ENCODE measurements around the gene ZNF425.

DNA sequence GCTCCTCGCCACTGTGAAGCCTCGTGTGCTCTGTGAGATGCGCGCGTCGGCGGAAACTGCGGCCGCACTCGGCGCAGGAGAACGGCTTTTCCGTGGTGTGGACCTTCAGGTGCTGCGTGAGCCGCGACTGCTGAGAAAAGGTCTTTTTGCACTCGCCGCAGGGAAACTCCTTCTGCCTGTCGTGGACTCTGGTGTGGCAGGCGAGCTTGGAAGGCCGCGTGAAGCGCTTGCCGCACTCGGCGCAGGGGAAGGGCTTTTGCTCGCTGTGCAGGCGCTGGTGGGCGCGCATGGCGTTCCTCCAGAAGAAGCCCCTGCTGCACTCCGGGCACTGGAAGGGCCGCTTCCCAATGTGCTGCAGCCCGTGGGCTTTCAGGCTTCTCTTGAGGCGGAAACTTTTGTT lies 21.9 kb downstream of the ZNF425 start:
- TF ChIP-seq YY1 (IDR thresholded peaks at IDR 0.05; ENCODE audit: low read depth) (no peak), EP300 (IDR thresholded peaks at IDR 0.05; ENCODE audit: borderline replicate concordance) (no peak), RAD21 (IDR thresholded peaks at IDR 0.05; ENCODE audit: low read depth) (no peak), ZBTB7A (IDR thresholded peaks at IDR 0.05; ENCODE audit: low read depth) (no peak), MAX (IDR thresholded peaks at IDR 0.05) (no peak), USF1 (IDR thresholded peaks at IDR 0.05) (no peak), TEAD4 (IDR thresholded peaks at IDR 0.05) (no peak), TAF1 (IDR thresholded peaks at IDR 0.05; ENCODE audit: low read depth) (no peak), TCF12 (IDR thresholded peaks at IDR 0.05; ENCODE audit: low read depth) (no peak), CREB1 (IDR thresholded peaks at IDR 0.05; ENCODE audit: low read depth) (no peak), EGR1 (IDR thresholded peaks at IDR 0.05) (no peak)
- TF ChIP-seq, protein P1, sequence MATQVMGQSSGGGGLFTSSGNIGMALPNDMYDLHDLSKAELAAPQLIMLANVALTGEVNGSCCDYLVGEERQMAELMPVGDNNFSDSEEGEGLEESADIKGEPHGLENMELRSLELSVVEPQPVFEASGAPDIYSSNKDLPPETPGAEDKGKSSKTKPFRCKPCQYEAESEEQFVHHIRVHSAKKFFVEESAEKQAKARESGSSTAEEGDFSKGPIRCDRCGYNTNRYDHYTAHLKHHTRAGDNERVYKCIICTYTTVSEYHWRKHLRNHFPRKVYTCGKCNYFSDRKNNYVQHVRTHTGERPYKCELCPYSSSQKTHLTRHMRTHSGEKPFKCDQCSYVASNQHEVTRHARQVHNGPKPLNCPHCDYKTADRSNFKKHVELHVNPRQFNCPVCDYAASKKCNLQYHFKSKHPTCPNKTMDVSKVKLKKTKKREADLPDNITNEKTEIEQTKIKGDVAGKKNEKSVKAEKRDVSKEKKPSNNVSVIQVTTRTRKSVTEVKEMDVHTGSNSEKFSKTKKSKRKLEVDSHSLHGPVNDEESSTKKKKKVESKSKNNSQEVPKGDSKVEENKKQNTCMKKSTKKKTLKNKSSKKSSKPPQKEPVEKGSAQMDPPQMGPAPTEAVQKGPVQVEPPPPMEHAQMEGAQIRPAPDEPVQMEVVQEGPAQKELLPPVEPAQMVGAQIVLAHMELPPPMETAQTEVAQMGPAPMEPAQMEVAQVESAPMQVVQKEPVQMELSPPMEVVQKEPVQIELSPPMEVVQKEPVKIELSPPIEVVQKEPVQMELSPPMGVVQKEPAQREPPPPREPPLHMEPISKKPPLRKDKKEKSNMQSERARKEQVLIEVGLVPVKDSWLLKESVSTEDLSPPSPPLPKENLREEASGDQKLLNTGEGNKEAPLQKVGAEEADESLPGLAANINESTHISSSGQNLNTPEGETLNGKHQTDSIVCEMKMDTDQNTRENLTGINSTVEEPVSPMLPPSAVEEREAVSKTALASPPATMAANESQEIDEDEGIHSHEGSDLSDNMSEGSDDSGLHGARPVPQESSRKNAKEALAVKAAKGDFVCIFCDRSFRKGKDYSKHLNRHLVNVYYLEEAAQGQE (IDR thresholded peaks at IDR 0.05; ENCODE audit: low read depth) = no peak
